HepG2 (cell line): ENCODE data around the gene DDAH1.

ENCODE experiments used
- CTCF ChIP-seq: sonication (generic); formaldehyde crosslinking; IDR thresholded peaks from 2 replicates; pipeline ENCODE4 v1.5.0; 2020; ENCODE audit warnings: mild to moderate bottlenecking, missing genetic modification reagents, moderate library complexity
- MZF1 ChIP-seq: sonication (generic); formaldehyde crosslinking; IDR thresholded peaks from 2 replicates; pipeline ENCODE4 v1.8.1; 2023; ENCODE audit warnings: mild to moderate bottlenecking, missing genetic modification reagents, borderline replicate concordance
- PTBP1 ChIP-seq: fragments of 200-400 bp; formaldehyde crosslinking; IDR thresholded peaks from 2 replicates; pipeline ENCODE4 v1.6.1; 2018; ENCODE audit warnings: low read length, low read depth; ENCODE audit not compliant: poor library complexity, severe bottlenecking
- RAD51 ChIP-seq: fragments of 450-650 bp; IDR thresholded peaks from 2 replicates; pipeline ENCODE4 v1.6.1; 2016; ENCODE audit warnings: borderline replicate concordance
- SP1 ChIP-seq, 2 experiments: fragments of 450-650 bp in 1 of 2; sonication (generic) in 1 of 2; formaldehyde crosslinking in 1 of 2; IDR thresholded peaks; 2 replicates each; pipeline versions ENCODE4 v1.4.0 to v1.6.1; 2016 to 2020; ENCODE audit warnings: missing genetic modification reagents in 1 of 2

DNA sequence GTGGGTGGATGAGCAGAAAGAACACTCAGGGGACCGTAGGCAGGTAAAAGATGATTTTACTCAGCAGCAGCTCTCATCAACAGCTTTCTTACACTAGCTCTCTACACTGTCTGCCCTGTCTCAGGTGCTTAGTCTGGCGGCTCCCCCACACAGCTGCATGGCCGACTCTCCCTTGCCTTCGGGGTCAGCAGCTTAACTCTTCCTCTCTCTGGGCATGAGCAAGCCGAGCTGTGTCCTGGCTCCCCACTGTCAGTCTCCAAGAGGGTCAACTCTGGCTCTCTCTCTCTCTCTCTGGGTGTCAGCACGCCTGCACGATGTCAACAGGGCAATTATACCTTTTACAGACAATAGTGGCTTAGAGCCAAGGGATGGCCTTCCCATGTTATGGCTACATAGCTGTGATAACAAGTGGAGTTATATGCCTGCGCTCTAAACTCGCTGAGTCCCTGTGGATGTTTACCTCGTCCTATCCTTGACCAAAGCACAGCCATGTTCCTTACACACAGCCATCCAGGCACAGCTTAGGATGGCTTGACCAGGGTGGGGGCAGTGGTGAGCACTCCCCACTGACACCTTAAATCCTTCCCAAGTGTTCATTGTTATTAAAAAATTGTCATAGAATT lies 185.4 kb downstream of the DDAH1 start:
- no peak for TF ChIP-seq SP1 (IDR thresholded peaks at IDR 0.05)
- no peak for TF ChIP-seq SP1 (CRISPR knock-in tag; IDR thresholded peaks at IDR 0.05)
- TF ChIP-seq MZF1 (CRISPR knock-in tag): no peak
- no peak for TF ChIP-seq PTBP1
- TF ChIP-seq RAD51: no peak
- TF ChIP-seq CTCF: no peak
